Upper lobe of left lung (tissue), 4 donors: ENCODE results near the gene OLFM1.

Experiments
- CTCF ChIP-seq, 6 experiments: fragments of 450-650 bp in 4 of 6; fragments of 200-600 bp in 2 of 6; sonication (generic) in 2 of 6; IDR thresholded peaks; one replicate each; pipeline ENCODE4 v1.5.1; 2016 to 2019; ENCODE audit warnings: antibody characterized with exemption in 6 of 6
- EP300 ChIP-seq, 4 donors: sonication (generic); formaldehyde crosslinking; IDR thresholded peaks; one replicate each; pipeline ENCODE4 v1.5.1; 2017; ENCODE audit warnings: antibody characterized with exemption in 4 of 4, control low read depth in 2 of 4
- POLR2A ChIP-seq, 4 donors: fragments of 450-650 bp; IDR thresholded peaks; one replicate each; pipeline ENCODE4 v1.5.1; 2016 to 2017; ENCODE audit warnings: antibody characterized with exemption in 4 of 4, mild to moderate bottlenecking in 2 of 4
- POLR2AphosphoS5 ChIP-seq, 2 donors: sonication (generic); formaldehyde crosslinking; IDR thresholded peaks; one replicate each; pipeline ENCODE4 v1.5.1; 2017; ENCODE audit warnings: antibody characterized with exemption in 2 of 2

- no peak for TF ChIP-seq CTCF (IDR thresholded peaks at IDR 0.05)
- no peak for TF ChIP-seq POLR2A (IDR thresholded peaks at IDR 0.05)
- TF ChIP-seq POLR2AphosphoS5 (IDR thresholded peaks at IDR 0.05), result no peak
- no peak for TF ChIP-seq EP300 (IDR thresholded peaks at IDR 0.05)
Observed at GRCh38 chr9:135135929-135136315, 48.5 kb downstream of the OLFM1 start.
